ENCODE results near the gene CASP6.

The CASP6 gene

GRCh38 chr4:109729718-109730618 is 26.7 kb upstream of the CASP6 start, which contains the start of gene PLA2G12A:
TSS of gene PLA2G12A (minus strand) at chr4:109730070. CDS start at chr4:109729809, 261 bp downstream.
- Histone ChIP-seq H3K9ac (ENCODE audit: low read length) (peak within 1 kb of the TSS; percentile 71), H2AFZ (ENCODE audit: low read depth, low read length, severe bottlenecking) (peak within 1 kb of the TSS; percentile 98), H3K27ac (ENCODE audit: low read depth, low read length) (no peak within 1 kb of the TSS), H3K27me3 (ENCODE audit: low read length) (no peaks in the 10 kb centered on the region), H3K9me3 (ENCODE audit: insufficient read depth, low read length) (no peaks in the 10 kb centered on the region), H3K4me2 (ENCODE audit: low read depth, low read length, poor library complexity, severe bottlenecking) (peak within 1 kb of the TSS; percentile 87), H3K9me2 (replicated peaks; ENCODE audit: insufficient read depth, low read length) (no peaks in the 10 kb centered on the region), H3F3A (ENCODE audit: insufficient read depth) (no peaks in the 10 kb centered on the region), H3K79me2 (ENCODE audit: insufficient read depth, low read length) (peaks cover 16% of the 10 kb centered on the region), H3K36me3 (ENCODE audit: low read length) (no peaks in the 10 kb centered on the region), H3K4me3 (ENCODE audit: insufficient read depth, low read length, poor library complexity, severe bottlenecking) (peak within 1 kb of the TSS; percentile 77), H4K20me1 (ENCODE audit: low read depth, low read length) (no peaks in the 10 kb centered on the region)
- TF ChIP-seq EZH2phosphoT487 (conservative IDR thresholded peaks at IDR 0.05; ENCODE audit: low read length), result no peak
- TF ChIP-seq, protein P1, sequence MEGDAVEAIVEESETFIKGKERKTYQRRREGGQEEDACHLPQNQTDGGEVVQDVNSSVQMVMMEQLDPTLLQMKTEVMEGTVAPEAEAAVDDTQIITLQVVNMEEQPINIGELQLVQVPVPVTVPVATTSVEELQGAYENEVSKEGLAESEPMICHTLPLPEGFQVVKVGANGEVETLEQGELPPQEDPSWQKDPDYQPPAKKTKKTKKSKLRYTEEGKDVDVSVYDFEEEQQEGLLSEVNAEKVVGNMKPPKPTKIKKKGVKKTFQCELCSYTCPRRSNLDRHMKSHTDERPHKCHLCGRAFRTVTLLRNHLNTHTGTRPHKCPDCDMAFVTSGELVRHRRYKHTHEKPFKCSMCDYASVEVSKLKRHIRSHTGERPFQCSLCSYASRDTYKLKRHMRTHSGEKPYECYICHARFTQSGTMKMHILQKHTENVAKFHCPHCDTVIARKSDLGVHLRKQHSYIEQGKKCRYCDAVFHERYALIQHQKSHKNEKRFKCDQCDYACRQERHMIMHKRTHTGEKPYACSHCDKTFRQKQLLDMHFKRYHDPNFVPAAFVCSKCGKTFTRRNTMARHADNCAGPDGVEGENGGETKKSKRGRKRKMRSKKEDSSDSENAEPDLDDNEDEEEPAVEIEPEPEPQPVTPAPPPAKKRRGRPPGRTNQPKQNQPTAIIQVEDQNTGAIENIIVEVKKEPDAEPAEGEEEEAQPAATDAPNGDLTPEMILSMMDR (IDR thresholded peaks at IDR 0.05; ENCODE audit: insufficient read depth, low read length, poor library complexity, severe bottlenecking), result no peak

- H3K79me2 ChIP-seq (ENCODE audit: insufficient read depth, low read length), result peaks cover 18% of the 10 kb centered on the region
- no peak for TF ChIP-seq EZH2phosphoT487 (conservative IDR thresholded peaks at IDR 0.05; ENCODE audit: low read length)
- TF ChIP-seq, protein P1 (IDR thresholded peaks at IDR 0.05; ENCODE audit: insufficient read depth, low read length, poor library complexity, severe bottlenecking), result no peak
- H3K27me3 ChIP-seq (ENCODE audit: low read length), result no peaks in the 10 kb centered on the region
- H3K4me2 ChIP-seq (ENCODE audit: low read depth, low read length, poor library complexity, severe bottlenecking), result peak overlapping the region; percentile 87
- H3K9me3 ChIP-seq (ENCODE audit: insufficient read depth, low read length), result no peaks in the 10 kb centered on the region
- H3K36me3 ChIP-seq (ENCODE audit: low read length), result no peaks in the 10 kb centered on the region
- no peaks in the 10 kb centered on the region for H3K9me2 ChIP-seq (replicated peaks; ENCODE audit: insufficient read depth, low read length)
- H4K20me1 ChIP-seq (ENCODE audit: low read depth, low read length), result no peaks in the 10 kb centered on the region
- no peak overlapping the region for H3K27ac ChIP-seq (ENCODE audit: low read depth, low read length)
- H3F3A ChIP-seq (ENCODE audit: insufficient read depth), result no peaks in the 10 kb centered on the region
- peak overlapping the region; percentile 71 for H3K9ac ChIP-seq (ENCODE audit: low read length)
- peak overlapping the region; percentile 68 for H3K4me3 ChIP-seq (ENCODE audit: insufficient read depth, low read length, poor library complexity, severe bottlenecking)
- peak overlapping the region; percentile 59 for H2AFZ ChIP-seq (ENCODE audit: low read depth, low read length, severe bottlenecking)
Measured at GRCh38 chr4:109729117-109729717, 26.0 kb upstream of the CASP6 start.

DNA sequence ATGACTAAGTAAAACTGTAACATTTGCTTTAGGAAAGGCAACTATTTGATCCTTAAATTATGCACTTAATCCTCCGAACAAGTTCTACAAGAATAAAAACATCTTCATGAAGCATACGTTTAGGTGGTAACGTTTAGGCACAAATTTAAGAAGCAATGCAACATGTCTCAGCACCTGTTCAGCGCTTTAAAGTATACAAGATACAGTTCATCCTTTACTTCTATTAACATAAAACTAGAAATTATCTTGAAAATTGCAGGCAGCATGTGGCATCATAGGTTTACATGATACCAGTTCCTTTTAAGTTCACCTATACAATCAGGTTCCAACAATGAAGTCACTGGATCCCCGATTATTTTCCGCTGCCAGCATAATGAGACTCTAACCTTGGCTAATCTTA is 25.1 kb upstream of the CASP6 start:
- H3K9ac ChIP-seq (ENCODE audit: low read length), result peak overlapping the region; percentile 71

More for the DNA sequence above, 25.1 kb upstream of the CASP6 start:
- Histone ChIP-seq H3K9me2 (replicated peaks; ENCODE audit: insufficient read depth, low read length) (no peaks in the 10 kb centered on the region), H3K79me2 (ENCODE audit: insufficient read depth, low read length) (peaks cover 24% of the 10 kb centered on the region), H2AFZ (ENCODE audit: low read depth, low read length, severe bottlenecking) (no peak overlapping the region), H3K4me2 (ENCODE audit: low read depth, low read length, poor library complexity, severe bottlenecking) (peak overlapping the region; percentile 87), H3K36me3 (ENCODE audit: low read length) (no peaks in the 10 kb centered on the region), H3K27ac (ENCODE audit: low read depth, low read length) (no peak overlapping the region), H3K27me3 (ENCODE audit: low read length) (no peaks in the 10 kb centered on the region), H4K20me1 (ENCODE audit: low read depth, low read length) (no peaks in the 10 kb centered on the region), H3K9me3 (ENCODE audit: insufficient read depth, low read length) (no peaks in the 10 kb centered on the region), H3K4me3 (ENCODE audit: insufficient read depth, low read length, poor library complexity, severe bottlenecking) (peak overlapping the region; percentile 68), H3F3A (ENCODE audit: insufficient read depth) (no peaks in the 10 kb centered on the region; the same call in 1 of the 2 replicates)
- TF ChIP-seq, protein P1 (IDR thresholded peaks at IDR 0.05; ENCODE audit: insufficient read depth, low read length, poor library complexity, severe bottlenecking), result no peak
- TF ChIP-seq EZH2phosphoT487 (conservative IDR thresholded peaks at IDR 0.05; ENCODE audit: low read length), result no peak
